DND-41 (cell line): ENCODE results near the gene ANKRD13A.
A peak's percentile ranks its signal among the peaks of the same experiment; 100 is the strongest.

Experiments used
- ATAC-seq: fragments of 200-7000 bp; cut with Tn5 transposase; 3 replicates; pipeline ENCODE4 v1.9.1; 2021; ENCODE audit warnings: low read depth; ENCODE audit not compliant: insufficient read depth
- DNase-seq: peaks from one replicate; pipeline ENCODE4 v3.0.0-alpha.2; 2020
- H2AFZ ChIP-seq: 2 replicates; pipeline ENCODE4 v1.6.0; 2012; ENCODE audit warnings: low read depth, low read length
- H3K27ac ChIP-seq: 2 replicates; pipeline ENCODE4 v1.5.1; 2012; ENCODE audit warnings: low read length, inconsistent platforms
- H3K27me3 ChIP-seq: fragments of 200-600 bp; sonication (generic); 2 replicates; pipeline ENCODE4 v1.6.0; 2012; ENCODE audit warnings: low read length, mild to moderate bottlenecking, inconsistent platforms; ENCODE audit not compliant: insufficient read depth, poor library complexity
- H3K36me3 ChIP-seq: 2 replicates; pipeline ENCODE4 v1.5.1; 2012; ENCODE audit warnings: low read length, inconsistent platforms; ENCODE audit not compliant: insufficient read depth
- H3K4me1 ChIP-seq: 2 replicates; pipeline ENCODE4 v1.5.1; 2012; ENCODE audit warnings: mild to moderate bottlenecking, low read length; ENCODE audit not compliant: insufficient read depth
- H3K4me2 ChIP-seq: 2 replicates; pipeline ENCODE4 v1.6.0; 2012; ENCODE audit warnings: mild to moderate bottlenecking, moderate library complexity, low read length, inconsistent platforms; ENCODE audit not compliant: insufficient read depth
- H3K4me3 ChIP-seq, 2 experiments: fragments of 200-600 bp in 1 of 2; shearing (Covaris generic) in 1 of 2; 2 replicates each; pipeline ENCODE4 v1.5.1; 2012 to 2016; ENCODE audit warnings: inconsistent platforms in 2 of 2, low read length in 2 of 2, mild to moderate bottlenecking in 2 of 2, low read depth in 1 of 2, moderate library complexity in 1 of 2
- H3K79me2 ChIP-seq: 2 replicates; pipeline ENCODE4 v1.6.0; 2012; ENCODE audit warnings: low read length, inconsistent platforms; ENCODE audit not compliant: insufficient read depth
- H3K9ac ChIP-seq: 2 replicates; pipeline ENCODE4 v1.6.0; 2012; ENCODE audit warnings: low read depth, mild to moderate bottlenecking, inconsistent platforms, low read length, moderate library complexity
- H3K9me3 ChIP-seq: 2 replicates; pipeline ENCODE4 v1.5.1; 2012; ENCODE audit warnings: low read length, moderate library complexity, mild to moderate bottlenecking, inconsistent platforms; ENCODE audit not compliant: insufficient read depth, severe bottlenecking
- H4K20me1 ChIP-seq: 2 replicates; pipeline ENCODE4 v1.6.0; 2012; ENCODE audit warnings: low read length; ENCODE audit not compliant: insufficient read depth
- EZH2 ChIP-seq: IDR thresholded peaks from 3 replicates; pipeline ENCODE4 v1.6.1; 2012; ENCODE audit warnings: borderline replicate concordance, low read depth, mild to moderate bottlenecking, moderate library complexity, low read length, inconsistent platforms; ENCODE audit not compliant: severe bottlenecking
- TF ChIP-seq, protein P1 (sequence below): IDR thresholded peaks from 2 replicates; pipeline ENCODE4 v1.5.1; 2012; ENCODE audit warnings: borderline replicate concordance, low read length, moderate library complexity, mild to moderate bottlenecking; ENCODE audit not compliant: poor library complexity, severe bottlenecking; ENCODE audit errors: extremely low read depth

Gene ANKRD13A

DNA sequence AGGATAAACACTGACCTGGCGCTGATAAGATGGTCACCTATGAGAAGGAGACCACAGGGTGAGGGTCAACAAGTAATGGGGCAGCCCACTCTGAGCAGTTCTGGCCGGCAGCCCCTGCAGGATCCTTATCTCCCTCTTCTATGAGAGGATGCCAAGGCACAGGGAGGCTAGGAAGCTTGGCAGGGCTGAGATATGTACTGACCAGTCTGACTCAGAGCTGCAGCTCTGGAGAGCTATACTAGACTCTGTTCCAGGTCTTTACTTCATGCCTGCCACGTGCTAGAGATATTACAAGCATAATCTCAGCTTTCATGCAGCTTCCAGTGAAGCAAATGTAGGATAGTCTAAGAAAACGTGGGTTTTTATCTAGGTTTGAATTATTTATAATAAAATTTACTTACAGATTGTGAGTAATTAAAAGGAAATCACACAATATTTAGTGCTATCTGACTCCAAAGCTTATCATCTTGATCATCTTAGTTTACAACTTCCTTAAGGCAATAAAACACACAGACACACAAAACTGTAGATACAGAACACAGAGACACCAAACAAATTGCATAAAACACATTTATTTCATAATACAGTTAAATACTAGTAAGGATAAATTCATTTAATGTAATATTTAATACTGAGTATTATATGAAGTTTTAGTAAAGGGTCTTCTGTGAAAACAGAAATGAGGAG lies 35.3 kb upstream of the ANKRD13A start:
- Histone ChIP-seq H3K27me3 (no peaks in the 10 kb centered on the region), H2AFZ (no peak overlapping the region), H4K20me1 (no peaks in the 10 kb centered on the region), H3K4me3 (no peak overlapping the region), H3K79me2 (no peaks in the 10 kb centered on the region), H3K36me3 (peaks cover 85% of the 10 kb centered on the region), H3K9ac (no peak overlapping the region), H3K4me2 (no peak overlapping the region), H3K27ac (no peak overlapping the region), H3K9me3 (no peaks in the 10 kb centered on the region), H3K4me1 (no peaks in the 10 kb centered on the region)
- TF ChIP-seq, protein P1, sequence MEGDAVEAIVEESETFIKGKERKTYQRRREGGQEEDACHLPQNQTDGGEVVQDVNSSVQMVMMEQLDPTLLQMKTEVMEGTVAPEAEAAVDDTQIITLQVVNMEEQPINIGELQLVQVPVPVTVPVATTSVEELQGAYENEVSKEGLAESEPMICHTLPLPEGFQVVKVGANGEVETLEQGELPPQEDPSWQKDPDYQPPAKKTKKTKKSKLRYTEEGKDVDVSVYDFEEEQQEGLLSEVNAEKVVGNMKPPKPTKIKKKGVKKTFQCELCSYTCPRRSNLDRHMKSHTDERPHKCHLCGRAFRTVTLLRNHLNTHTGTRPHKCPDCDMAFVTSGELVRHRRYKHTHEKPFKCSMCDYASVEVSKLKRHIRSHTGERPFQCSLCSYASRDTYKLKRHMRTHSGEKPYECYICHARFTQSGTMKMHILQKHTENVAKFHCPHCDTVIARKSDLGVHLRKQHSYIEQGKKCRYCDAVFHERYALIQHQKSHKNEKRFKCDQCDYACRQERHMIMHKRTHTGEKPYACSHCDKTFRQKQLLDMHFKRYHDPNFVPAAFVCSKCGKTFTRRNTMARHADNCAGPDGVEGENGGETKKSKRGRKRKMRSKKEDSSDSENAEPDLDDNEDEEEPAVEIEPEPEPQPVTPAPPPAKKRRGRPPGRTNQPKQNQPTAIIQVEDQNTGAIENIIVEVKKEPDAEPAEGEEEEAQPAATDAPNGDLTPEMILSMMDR = no peak
- TF ChIP-seq EZH2 = no peak
- ATAC-seq = no peak
- DNase-seq = no peak

DNA sequence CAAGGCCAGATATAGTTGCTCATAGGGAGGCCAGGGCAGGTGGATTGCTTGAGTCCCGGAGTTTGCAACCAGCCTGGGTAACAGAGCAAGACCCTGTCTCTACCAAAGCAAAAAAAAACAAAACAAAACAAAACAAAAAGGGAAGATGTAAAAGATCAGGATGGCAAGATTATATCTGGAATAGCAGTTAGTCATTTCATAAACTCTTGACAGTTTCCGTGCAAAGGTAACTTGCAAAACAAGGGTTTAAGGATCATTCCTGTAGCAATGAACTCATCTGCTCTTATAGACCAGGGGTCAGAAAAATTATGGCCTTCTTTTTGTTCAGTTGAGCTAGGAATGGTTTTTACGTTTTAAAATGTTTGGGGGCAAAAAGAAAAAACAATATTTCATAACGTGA lies 32.7 kb upstream of the ANKRD13A start:
- Histone ChIP-seq H3K36me3 (peaks cover 84% of the 10 kb centered on the region), H3K9ac (no peak overlapping the region), H3K79me2 (no peaks in the 10 kb centered on the region), H3K27me3 (no peaks in the 10 kb centered on the region), H3K4me3 (no peak overlapping the region), H3K9me3 (no peaks in the 10 kb centered on the region), H2AFZ (no peak overlapping the region), H3K27ac (no peak overlapping the region), H4K20me1 (no peaks in the 10 kb centered on the region), H3K4me1 (no peaks in the 10 kb centered on the region), H3K4me2 (no peak overlapping the region)
- TF ChIP-seq, protein P1 = no peak
- TF ChIP-seq EZH2 = no peak
- no peak for DNase-seq
- no peak for ATAC-seq

DNA sequence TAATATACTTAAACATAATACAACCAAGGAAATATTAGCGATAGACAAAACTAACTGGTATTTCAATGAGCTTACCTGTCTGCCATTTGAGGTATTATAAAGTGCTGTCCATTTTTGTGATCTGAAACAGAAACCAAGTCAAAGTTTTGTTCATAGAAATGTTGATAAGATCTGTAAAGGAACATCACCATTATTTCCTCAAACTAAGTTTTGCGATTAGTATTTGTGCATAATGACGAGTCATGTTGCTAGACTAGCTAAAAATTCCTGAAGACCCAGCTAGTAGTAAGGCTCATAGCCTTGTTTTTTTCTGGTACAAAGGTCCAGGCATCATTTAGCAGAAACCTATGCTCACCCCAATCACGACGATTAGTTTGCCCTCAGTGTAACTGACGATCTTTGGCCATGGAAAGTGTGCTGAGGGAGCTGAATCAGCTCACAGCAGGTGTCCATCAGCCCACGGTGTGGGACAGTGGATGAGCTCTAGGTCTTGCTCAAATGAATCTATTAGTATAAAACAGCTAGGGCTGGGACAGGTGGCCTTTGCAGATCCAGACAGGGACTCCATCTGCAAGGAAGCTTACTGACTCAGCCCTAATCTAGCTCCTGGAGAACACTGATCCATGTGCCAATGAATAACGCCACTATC lies 31.7 kb upstream of the ANKRD13A start:
- H3K27ac ChIP-seq = 0 out of 2 replicates have a peak overlapping the region, but pooled peaks have one; percentile 25
- ATAC-seq = no peak
- no peak overlapping the region for H3K4me2 ChIP-seq
- no peak overlapping the region for H2AFZ ChIP-seq
- H3K4me1 ChIP-seq = no peaks in the 10 kb centered on the region
- H3K9me3 ChIP-seq = no peaks in the 10 kb centered on the region
- H3K27me3 ChIP-seq = no peaks in the 10 kb centered on the region
- H4K20me1 ChIP-seq = no peaks in the 10 kb centered on the region
- no peak for TF ChIP-seq EZH2
- TF ChIP-seq, protein P1 = no peak
- H3K9ac ChIP-seq = no peak overlapping the region
- no peak for DNase-seq
- peaks cover 81% of the 10 kb centered on the region for H3K36me3 ChIP-seq
- H3K79me2 ChIP-seq = no peaks in the 10 kb centered on the region
- no peak overlapping the region for H3K4me3 ChIP-seq
